HUES48 (cell line): ENCODE data around the gene LRRC43.

Experiments used
- H3K27ac ChIP-seq: one replicate; pipeline ENCODE4 v1.7.0; 2013; ENCODE audit warnings: low read depth, low read length, inconsistent platforms
- H3K27me3 ChIP-seq: 2 replicates; pipeline ENCODE4 v1.6.1; 2013; ENCODE audit warnings: mild to moderate bottlenecking, low read length; ENCODE audit not compliant: control insufficient read depth, insufficient read depth
- H3K36me3 ChIP-seq: 2 replicates; pipeline ENCODE4 v1.6.1; 2013; ENCODE audit warnings: low read length; ENCODE audit not compliant: control insufficient read depth, insufficient read depth
- H3K4me1 ChIP-seq: 2 replicates; pipeline ENCODE4 v1.6.1; 2013; ENCODE audit warnings: mild to moderate bottlenecking, low read length; ENCODE audit not compliant: control insufficient read depth, insufficient read depth
- H3K4me3 ChIP-seq: 2 replicates; pipeline ENCODE4 v1.5.1; 2013; ENCODE audit warnings: mild to moderate bottlenecking, low read depth, low read length
- H3K9ac ChIP-seq: 2 replicates; pipeline ENCODE4 v1.6.1; 2013; ENCODE audit warnings: mild to moderate bottlenecking, low read depth, low read length, moderate library complexity
- H3K9me3 ChIP-seq: 2 replicates; pipeline ENCODE4 v1.6.1; 2013; ENCODE audit warnings: low read length; ENCODE audit not compliant: control insufficient read depth, insufficient read depth

LRRC43 gene

GRCh38 chr12:122227341-122227740 is 44.4 kb downstream of the LRRC43 start:
- Histone ChIP-seq H3K4me3 (no peak overlapping the region), H3K36me3 (peaks cover 37% of the 10 kb centered on the region), H3K9me3 (no peaks in the 10 kb centered on the region), H3K4me1 (peaks cover 4% of the 10 kb centered on the region; the same call in 1 of the 2 replicates), H3K27me3 (no peaks in the 10 kb centered on the region), H3K9ac (no peak overlapping the region), H3K27ac (no peak overlapping the region)

DNA sequence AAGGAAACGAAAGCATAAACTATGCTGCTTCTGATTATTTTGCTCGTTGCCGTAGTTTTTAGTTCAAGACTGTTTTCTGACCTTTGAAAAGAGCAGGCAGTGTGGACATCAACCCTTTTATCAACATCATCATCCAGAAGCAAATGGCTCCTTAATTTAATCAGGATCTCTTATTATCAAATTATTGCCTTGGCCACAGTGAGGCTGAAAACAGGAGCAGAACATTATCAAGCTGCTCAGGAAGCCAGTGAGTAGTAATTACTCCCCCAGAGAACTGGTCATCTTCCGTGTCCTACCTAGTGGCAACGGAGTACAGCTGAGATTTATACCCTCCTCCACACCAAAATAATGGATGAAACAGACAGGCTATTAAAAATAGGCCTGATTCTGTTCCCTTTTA is 45.2 kb downstream of the LRRC43 start:
- peaks cover 30% of the 10 kb centered on the region for H3K36me3 ChIP-seq

DNA sequence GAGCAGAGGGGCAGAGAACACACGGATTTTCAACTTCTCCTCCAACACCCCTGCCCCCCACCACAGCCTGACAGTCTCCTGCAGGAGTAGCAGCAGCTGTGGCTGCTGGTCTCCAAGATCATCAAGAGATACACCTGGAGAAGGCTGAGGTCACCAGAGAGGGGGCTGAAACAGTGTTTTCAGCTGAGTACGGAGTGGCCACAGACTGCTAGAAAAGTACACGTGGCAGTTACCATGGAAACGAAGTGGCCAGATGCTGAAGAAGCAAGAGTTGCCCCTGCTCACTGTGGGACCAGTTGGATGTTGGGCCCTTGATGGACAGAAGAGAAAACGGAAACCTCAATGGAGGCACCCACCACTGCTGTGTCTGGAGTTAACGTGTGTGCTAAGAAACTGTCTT is 47.9 kb downstream of the LRRC43 start:
- no peak overlapping the region for H3K27ac ChIP-seq
- peaks cover 41% of the 10 kb centered on the region for H3K36me3 ChIP-seq
- H3K9me3 ChIP-seq, result no peaks in the 10 kb centered on the region
- no peak overlapping the region for H3K4me3 ChIP-seq
- no peaks in the 10 kb centered on the region for H3K4me1 ChIP-seq
- no peaks in the 10 kb centered on the region for H3K27me3 ChIP-seq
- no peak overlapping the region for H3K9ac ChIP-seq

More for the DNA sequence above, 45.2 kb downstream of the LRRC43 start:
- no peaks in the 10 kb centered on the region for H3K9me3 ChIP-seq
- peaks cover 4% of the 10 kb centered on the region; the same call in 1 of the 2 replicates for H3K4me1 ChIP-seq
- H3K27ac ChIP-seq, result no peak overlapping the region
- H3K9ac ChIP-seq, result no peak overlapping the region
- no peaks in the 10 kb centered on the region for H3K27me3 ChIP-seq
- H3K4me3 ChIP-seq, result no peak overlapping the region

- Histone ChIP-seq H3K36me3 (peaks cover 43% of the 10 kb centered on the region), H3K9me3 (no peaks in the 10 kb centered on the region), H3K4me1 (no peaks in the 10 kb centered on the region), H3K27ac (no peak overlapping the region), H3K9ac (no peak overlapping the region), H3K4me3 (no peak overlapping the region), H3K27me3 (no peaks in the 10 kb centered on the region)
Observed at GRCh38 chr12:122232691-122233090, 49.8 kb downstream of the LRRC43 start.

- no peaks in the 10 kb centered on the region for H3K9me3 ChIP-seq
- H3K9ac ChIP-seq, result no peak overlapping the region
- no peak overlapping the region for H3K27ac ChIP-seq
- no peaks in the 10 kb centered on the region for H3K27me3 ChIP-seq
- no peaks in the 10 kb centered on the region for H3K4me1 ChIP-seq
- no peak overlapping the region for H3K4me3 ChIP-seq
- peaks cover 56% of the 10 kb centered on the region for H3K36me3 ChIP-seq
Observed at GRCh38 chr12:122235741-122236140, 52.8 kb downstream of the LRRC43 start.

DNA sequence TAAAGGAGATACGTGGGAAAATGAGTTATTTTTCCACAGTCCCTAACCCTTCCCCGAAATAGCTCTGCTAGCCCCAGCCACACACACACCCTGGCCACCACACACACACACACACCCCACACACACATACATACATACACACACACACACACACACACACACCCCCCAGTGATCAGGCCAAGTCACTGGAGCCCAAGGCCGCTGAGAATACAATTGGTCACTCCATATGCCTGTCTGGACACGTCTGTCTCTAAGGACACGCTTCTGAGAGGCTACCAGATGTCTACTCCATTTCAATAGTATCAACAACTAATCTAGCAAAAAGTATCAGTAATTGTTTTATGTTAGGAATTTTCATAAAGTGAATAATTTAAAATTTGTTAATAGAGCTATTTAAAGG is 55.9 kb downstream of the LRRC43 start:
- Histone ChIP-seq H3K27me3 (no peaks in the 10 kb centered on the region), H3K9me3 (no peaks in the 10 kb centered on the region), H3K9ac (no peak overlapping the region), H3K4me3 (no peak overlapping the region), H3K36me3 (peaks cover 43% of the 10 kb centered on the region), H3K4me1 (no peaks in the 10 kb centered on the region), H3K27ac (no peak overlapping the region)

GRCh38 chr12:122243965-122244364 is 61.0 kb downstream of the LRRC43 start:
- H3K4me1 ChIP-seq, result no peaks in the 10 kb centered on the region
- H3K27ac ChIP-seq, result no peak overlapping the region
- peaks cover 32% of the 10 kb centered on the region for H3K36me3 ChIP-seq
- H3K4me3 ChIP-seq, result no peak overlapping the region
- no peaks in the 10 kb centered on the region for H3K27me3 ChIP-seq
- no peaks in the 10 kb centered on the region for H3K9me3 ChIP-seq
- no peak overlapping the region for H3K9ac ChIP-seq

GRCh38 chr12:122244565-122245371 is 61.8 kb downstream of the LRRC43 start:
- Histone ChIP-seq H3K27me3 (no peaks in the 10 kb centered on the region), H3K4me3 (no peak overlapping the region), H3K9ac (no peak overlapping the region), H3K4me1 (no peaks in the 10 kb centered on the region), H3K27ac (no peak overlapping the region), H3K9me3 (no peaks in the 10 kb centered on the region), H3K36me3 (peaks cover 37% of the 10 kb centered on the region)

DNA sequence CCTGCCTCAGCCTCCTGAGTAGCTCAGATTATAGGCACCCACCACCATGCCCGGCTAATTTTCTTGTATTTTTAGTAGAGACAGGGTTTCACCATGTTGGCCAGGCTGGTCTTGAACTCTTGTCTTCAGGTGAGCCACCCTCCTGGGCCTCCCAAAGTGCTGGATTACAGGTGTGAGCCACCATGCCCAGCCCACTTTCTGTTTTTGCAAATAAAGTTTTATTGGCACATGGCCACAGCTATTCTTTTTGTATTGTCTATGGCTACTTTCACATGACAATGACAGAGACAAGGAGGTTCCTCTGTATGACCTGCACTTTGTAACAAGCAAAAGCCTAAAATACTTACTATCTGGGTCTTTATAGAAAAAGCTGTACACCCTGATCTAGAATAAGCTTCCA is 62.6 kb downstream of the LRRC43 start:
- H3K27ac ChIP-seq, result no peak overlapping the region
- no peak overlapping the region for H3K4me3 ChIP-seq
- H3K9ac ChIP-seq, result no peak overlapping the region
- H3K27me3 ChIP-seq, result no peaks in the 10 kb centered on the region
- peaks cover 39% of the 10 kb centered on the region for H3K36me3 ChIP-seq
- no peaks in the 10 kb centered on the region for H3K9me3 ChIP-seq
- no peaks in the 10 kb centered on the region for H3K4me1 ChIP-seq

GRCh38 chr12:122250047-122250446 is 67.1 kb downstream of the LRRC43 start:
- no peak overlapping the region for H3K4me3 ChIP-seq
- no peaks in the 10 kb centered on the region for H3K4me1 ChIP-seq
- no peaks in the 10 kb centered on the region for H3K9me3 ChIP-seq
- no peak overlapping the region for H3K27ac ChIP-seq
- peaks cover 28% of the 10 kb centered on the region for H3K36me3 ChIP-seq
- H3K27me3 ChIP-seq, result no peaks in the 10 kb centered on the region
- H3K9ac ChIP-seq, result no peak overlapping the region

GRCh38 chr12:122250536-122250935 is 67.6 kb downstream of the LRRC43 start:
- no peak overlapping the region for H3K4me3 ChIP-seq
- H3K9ac ChIP-seq, result no peak overlapping the region
- no peak overlapping the region for H3K27ac ChIP-seq
- H3K27me3 ChIP-seq, result no peaks in the 10 kb centered on the region
- H3K9me3 ChIP-seq, result no peaks in the 10 kb centered on the region
- H3K36me3 ChIP-seq, result peaks cover 29% of the 10 kb centered on the region
- no peaks in the 10 kb centered on the region for H3K4me1 ChIP-seq
